Neural cell (in vitro differentiated cells): Measurements from ENCODE around the gene LAPTM5.

Source experiments
- CTCF ChIP-seq: fragments of 450-650 bp; IDR thresholded peaks from 2 replicates; pipeline ENCODE4 v1.5.1; 2014; ENCODE audit warnings: antibody characterized with exemption, mild to moderate bottlenecking, moderate library complexity; ENCODE audit not compliant: poor library complexity, severe bottlenecking
- EP300 ChIP-seq: fragments of 450-650 bp; conservative IDR thresholded peaks from 2 replicates; pipeline ENCODE4 v1.6.1; 2014; ENCODE audit warnings: antibody characterized with exemption, mild to moderate bottlenecking, moderate library complexity; ENCODE audit not compliant: poor library complexity, severe bottlenecking
- EZH2 ChIP-seq: fragments of 200-600, 300-800 bp; shearing (Covaris generic), sonication (generic); IDR thresholded peaks from 2 replicates; pipeline ENCODE4 v1.6.1; 2014; ENCODE audit warnings: antibody characterized with exemption, low read length, borderline replicate concordance, mild to moderate bottlenecking; ENCODE audit not compliant: insufficient read depth, poor library complexity, severe bottlenecking
- MXI1 ChIP-seq: fragments of 450-650 bp; conservative IDR thresholded peaks from 2 replicates; pipeline ENCODE4 v1.6.1; 2014; ENCODE audit warnings: antibody characterized with exemption, mild to moderate bottlenecking; ENCODE audit not compliant: poor library complexity, severe bottlenecking
- RAD21 ChIP-seq: fragments of 450-650 bp; conservative IDR thresholded peaks from 2 replicates; pipeline ENCODE4 v1.6.1; 2014; ENCODE audit warnings: antibody characterized with exemption, mild to moderate bottlenecking, moderate library complexity
- REST ChIP-seq: IDR thresholded peaks from 2 replicates; pipeline ENCODE4 v1.6.1; 2012; ENCODE audit warnings: borderline replicate concordance
- SMC3 ChIP-seq: fragments of 450-650 bp; conservative IDR thresholded peaks from 2 replicates; pipeline ENCODE4 v1.6.1; 2014; ENCODE audit warnings: antibody characterized with exemption, mild to moderate bottlenecking, moderate library complexity; ENCODE audit not compliant: poor library complexity

- TF ChIP-seq EZH2 (no peak), CTCF (no peak), MXI1 (no peak), EP300 (no peak), REST (no peak), RAD21 (no peak), SMC3 (no peak)
These were observed 5.5 kb upstream of the LAPTM5 start for GRCh38 chr1:30762930-30763650.
